H9 (cell line): ENCODE data around the gene LPCAT1. TPM values are rescaled to one million over a fixed set of nuclear protein-coding genes. Genes with fewer than 3 reads are reported as not detected.

ENCODE experiments used
- DNase-seq: peaks from one replicate; pipeline ENCODE4 v3.0.0-alpha.2; 2017
- H2AFZ ChIP-seq: one replicate; pipeline ENCODE4 v1.6.1; 2013; ENCODE audit warnings: mild to moderate bottlenecking, low read length, control low read depth, moderate library complexity
- H2AK5ac ChIP-seq: 2 replicates; pipeline ENCODE4 v1.6.1; 2013; ENCODE audit warnings: low read length, control low read depth, mixed read lengths; ENCODE audit not compliant: insufficient read length
- H2BK120ac ChIP-seq: one replicate; pipeline ENCODE4 v1.6.1; 2013; ENCODE audit warnings: low read depth, mild to moderate bottlenecking, low read length, control low read depth, inconsistent platforms; ENCODE audit not compliant: poor library complexity, severe bottlenecking
- H2BK12ac ChIP-seq: 2 replicates; pipeline ENCODE4 v1.6.1; 2013; ENCODE audit warnings: low read length, control low read depth, mixed read lengths, low read depth; ENCODE audit not compliant: insufficient read length
- H2BK15ac ChIP-seq: 2 replicates; pipeline ENCODE4 v1.6.1; 2013; ENCODE audit warnings: low read depth, low read length, control low read depth
- H2BK20ac ChIP-seq: one replicate; pipeline ENCODE4 v1.6.1; 2013; ENCODE audit warnings: low read depth, mild to moderate bottlenecking, low read length, control low read depth, inconsistent platforms; ENCODE audit not compliant: poor library complexity, severe bottlenecking
- H2BK5ac ChIP-seq: 2 replicates; pipeline ENCODE4 v1.6.1; 2013; ENCODE audit warnings: low read length, control low read depth, mixed read lengths; ENCODE audit not compliant: insufficient read length
- H3K14ac ChIP-seq: 2 replicates; pipeline ENCODE4 v1.6.1; 2013; ENCODE audit warnings: low read length, control low read depth; ENCODE audit not compliant: insufficient read depth
- H3K18ac ChIP-seq: 2 replicates; pipeline ENCODE4 v1.6.1; 2013; ENCODE audit warnings: low read depth, mild to moderate bottlenecking, mixed read lengths, low read length, control low read depth; ENCODE audit not compliant: insufficient read length
- H3K23ac ChIP-seq: 2 replicates; pipeline ENCODE4 v1.6.1; 2013; ENCODE audit warnings: low read length, control low read depth, mixed read lengths, low read depth; ENCODE audit not compliant: insufficient read length
- H3K23me2 ChIP-seq: 2 replicates; pipeline ENCODE4 v1.6.1; 2013; ENCODE audit warnings: low read depth, mild to moderate bottlenecking, mixed read lengths, low read length, control low read depth; ENCODE audit not compliant: insufficient read length, poor library complexity, severe bottlenecking
- H3K27ac ChIP-seq: 2 replicates; pipeline ENCODE4 v1.5.1; 2013; ENCODE audit warnings: low read length, control low read depth, mixed read lengths, low read depth; ENCODE audit not compliant: insufficient read length
- H3K27me3 ChIP-seq: 2 replicates; pipeline ENCODE4 v1.6.1; 2013; ENCODE audit warnings: low read length, control low read depth, inconsistent platforms; ENCODE audit not compliant: insufficient read depth
- H3K4ac ChIP-seq: 2 replicates; pipeline ENCODE4 v1.6.1; 2013; ENCODE audit warnings: low read depth, mild to moderate bottlenecking, control low read depth, inconsistent platforms, low read length, moderate library complexity
- H3K4me1 ChIP-seq: 2 replicates; pipeline ENCODE4 v1.6.1; 2013; ENCODE audit warnings: low read length, control low read depth, inconsistent platforms; ENCODE audit not compliant: insufficient read depth
- H3K4me2 ChIP-seq: 2 replicates; pipeline ENCODE4 v1.6.1; 2013; ENCODE audit warnings: low read length, control low read depth, mixed read lengths; ENCODE audit not compliant: insufficient read length, insufficient read depth
- H3K56ac ChIP-seq: 2 replicates; pipeline ENCODE4 v1.6.1; 2013; ENCODE audit warnings: low read depth, mild to moderate bottlenecking, mixed read lengths, low read length, control low read depth; ENCODE audit not compliant: insufficient read length
- H3K79me1 ChIP-seq: 2 replicates; pipeline ENCODE4 v1.6.1; 2013; ENCODE audit warnings: low read depth, mild to moderate bottlenecking, moderate library complexity, low read length, control low read depth, inconsistent platforms; ENCODE audit not compliant: insufficient read depth, poor library complexity, severe bottlenecking
- H3K79me2 ChIP-seq: 2 replicates; pipeline ENCODE4 v1.6.1; 2013; ENCODE audit warnings: low read length, control low read depth, inconsistent platforms; ENCODE audit not compliant: insufficient read depth
- H3K9ac ChIP-seq: 2 replicates; pipeline ENCODE4 v1.6.1; 2013; ENCODE audit warnings: low read length, control low read depth, mixed read lengths; ENCODE audit not compliant: insufficient read length; ENCODE audit errors: extremely low read depth
- H3K9me3 ChIP-seq: one replicate; pipeline ENCODE4 v1.6.1; 2013; ENCODE audit warnings: low read depth, low read length, inconsistent platforms; ENCODE audit not compliant: control insufficient read depth
- H3T11ph ChIP-seq: one replicate; pipeline ENCODE4 v1.6.1; 2013; ENCODE audit warnings: mild to moderate bottlenecking, low read length, control low read depth, inconsistent platforms
- H4K20me1 ChIP-seq: one replicate; pipeline ENCODE4 v1.6.1; 2013; ENCODE audit not compliant: control insufficient read depth, insufficient read length, insufficient read depth
- H4K5ac ChIP-seq: 2 replicates; pipeline ENCODE4 v1.6.1; 2013; ENCODE audit warnings: low read depth, mild to moderate bottlenecking, mixed read lengths, low read length, control low read depth; ENCODE audit not compliant: insufficient read length
- H4K8ac ChIP-seq: replicated peaks from 2 replicates; pipeline ENCODE4 v1.6.1; 2013; ENCODE audit warnings: low read length, control low read depth, mixed read lengths, low read depth; ENCODE audit not compliant: insufficient read length
- H4K91ac ChIP-seq: 2 replicates; pipeline ENCODE4 v1.6.1; 2013; ENCODE audit warnings: low read depth, mild to moderate bottlenecking, moderate library complexity, mixed read lengths, low read length, control low read depth; ENCODE audit not compliant: insufficient read length
- H3K27ac Mint-ChIP-seq, 3 experiments: 2 replicates in 2 of 3; 3 replicates in 1 of 3; pipeline ENCODE4 v1.8.0; 2020 to 2021; ENCODE audit warnings: mixed read lengths in 3 of 3, mild to moderate bottlenecking in 1 of 3, moderate library complexity in 1 of 3
- H3K27me3 Mint-ChIP-seq: 2 replicates; pipeline ENCODE4 v1.8.0; 2021; ENCODE audit warnings: low read depth, mild to moderate bottlenecking, moderate library complexity, mixed read lengths
- H3K36me3 Mint-ChIP-seq, 3 experiments: 2 replicates in 2 of 3; 3 replicates in 1 of 3; pipeline ENCODE4 v1.8.0; 2020 to 2021; ENCODE audit warnings: low read depth in 3 of 3, mixed read lengths in 3 of 3; ENCODE audit not compliant: insufficient read depth in 1 of 3
- H3K4me1 Mint-ChIP-seq, 2 experiments: 2 replicates each; pipeline ENCODE4 v1.8.0; 2020; ENCODE audit warnings: mixed read lengths in 2 of 2
- H3K4me3 Mint-ChIP-seq, 2 experiments: 2 replicates in 1 of 2; 3 replicates in 1 of 2; pipeline ENCODE4 v1.8.0; 2020 to 2021; ENCODE audit warnings: mild to moderate bottlenecking in 2 of 2, mixed read lengths in 2 of 2, moderate library complexity in 1 of 2
- H3K9me3 Mint-ChIP-seq, 2 experiments: 2 replicates in 1 of 2; 3 replicates in 1 of 2; pipeline ENCODE4 v1.8.0; 2020; ENCODE audit warnings: mild to moderate bottlenecking in 2 of 2, mixed read lengths in 2 of 2, moderate library complexity in 1 of 2
- WGBS: extraction: QIAGEN DNeasy Blood & Tissue Kit; methylation state at CpG from one replicate; pipeline ENCODE4 v1.1.7; 2013; ENCODE audit warnings: missing lambda C conversion rate, low lambda C conversion rate, mixed read lengths; ENCODE audit not compliant: insufficient read length; ENCODE audit errors: extremely low coverage; 5-methylcytosine and 5-hydroxymethylcytosine counted together
- total RNA-seq: library from RNA; stranded (reverse); gene quantifications from 2 replicates; pipeline ENCODE4 v1.2.1, GENCODE V29; 2021
- TF ChIP-seq, protein P1 (sequence below): fragments of 200-600 bp; sonication (generic); conservative IDR thresholded peaks from 3 replicates; pipeline ENCODE4 v1.8.0; 2021; ENCODE audit warnings: antibody characterized with exemption, mild to moderate bottlenecking

Gene LPCAT1
- total RNA-seq, 1 experiment from 2014 or later, result 231 TPM

DNA sequence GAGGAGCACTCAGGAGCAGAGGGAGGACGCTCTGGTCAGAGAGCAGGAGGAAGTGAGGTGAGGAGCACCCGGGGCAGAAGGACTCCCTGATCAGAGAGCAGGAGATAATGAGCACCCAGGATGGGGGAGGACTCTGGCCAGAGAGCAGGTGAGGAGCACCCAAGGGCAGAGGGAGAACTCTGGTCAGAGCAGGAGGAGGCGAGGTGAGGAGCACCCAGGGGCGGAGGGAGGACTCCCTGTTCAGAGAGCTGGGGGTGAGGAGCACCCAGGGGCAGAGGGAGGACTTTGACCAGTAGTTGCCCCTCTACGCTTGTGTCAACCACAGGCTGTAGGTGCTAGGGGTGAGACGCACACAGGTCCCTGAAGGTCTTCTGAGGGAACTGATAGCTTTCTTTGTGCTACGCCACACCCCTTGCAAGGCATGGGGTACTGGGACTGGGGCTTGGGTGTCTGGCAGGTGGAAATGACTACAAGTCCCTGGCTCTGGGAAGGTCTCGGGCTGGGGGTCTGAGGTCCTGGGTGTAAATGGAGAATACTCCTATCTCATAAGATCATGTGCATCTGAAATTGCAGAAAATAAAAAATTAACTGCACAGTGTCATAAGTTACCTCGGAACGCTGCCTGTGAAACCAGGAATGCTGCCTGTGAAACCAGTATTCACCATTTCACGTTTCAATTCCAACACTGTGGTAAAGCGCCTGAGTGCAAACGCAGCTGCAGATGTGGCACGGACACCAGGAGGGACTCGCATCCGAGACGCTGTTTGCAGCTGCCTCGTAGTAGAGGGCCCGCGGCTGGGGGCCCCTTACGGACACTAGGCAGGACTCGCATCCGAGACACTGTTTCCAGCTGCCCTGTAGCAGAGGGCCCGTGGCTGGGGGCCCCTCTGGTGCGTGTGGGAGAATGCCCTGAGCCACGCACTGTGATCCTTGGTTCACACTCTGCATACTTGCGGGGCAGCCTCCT is 51.5 kb downstream of the LPCAT1 start:
- no peak overlapping the region for H3K18ac ChIP-seq
- no peak overlapping the region for H3K23ac ChIP-seq
- H3K23me2 ChIP-seq, result no peaks in the 10 kb centered on the region
- no peak overlapping the region for H2BK120ac ChIP-seq
- no peak overlapping the region for H3T11ph ChIP-seq
- H3K4ac ChIP-seq, result no peak overlapping the region
- H3K36me3 Mint-ChIP-seq, result peaks cover 45 to 94% (median 86%) of the 10 kb centered on the region in 3 experiments
- H3K56ac ChIP-seq, result no peak overlapping the region
- H3K27ac Mint-ChIP-seq, result no peak overlapping the region; a peak in 1 of 7 replicates
- H4K91ac ChIP-seq, result no peak overlapping the region
- H3K27ac ChIP-seq, result no peak overlapping the region
- H3K14ac ChIP-seq, result no peak overlapping the region
- H2AK5ac ChIP-seq, result no peak overlapping the region
- H3K79me1 ChIP-seq, result no peaks in the 10 kb centered on the region
- H2BK20ac ChIP-seq, result no peak overlapping the region
- TF ChIP-seq, protein P1, sequence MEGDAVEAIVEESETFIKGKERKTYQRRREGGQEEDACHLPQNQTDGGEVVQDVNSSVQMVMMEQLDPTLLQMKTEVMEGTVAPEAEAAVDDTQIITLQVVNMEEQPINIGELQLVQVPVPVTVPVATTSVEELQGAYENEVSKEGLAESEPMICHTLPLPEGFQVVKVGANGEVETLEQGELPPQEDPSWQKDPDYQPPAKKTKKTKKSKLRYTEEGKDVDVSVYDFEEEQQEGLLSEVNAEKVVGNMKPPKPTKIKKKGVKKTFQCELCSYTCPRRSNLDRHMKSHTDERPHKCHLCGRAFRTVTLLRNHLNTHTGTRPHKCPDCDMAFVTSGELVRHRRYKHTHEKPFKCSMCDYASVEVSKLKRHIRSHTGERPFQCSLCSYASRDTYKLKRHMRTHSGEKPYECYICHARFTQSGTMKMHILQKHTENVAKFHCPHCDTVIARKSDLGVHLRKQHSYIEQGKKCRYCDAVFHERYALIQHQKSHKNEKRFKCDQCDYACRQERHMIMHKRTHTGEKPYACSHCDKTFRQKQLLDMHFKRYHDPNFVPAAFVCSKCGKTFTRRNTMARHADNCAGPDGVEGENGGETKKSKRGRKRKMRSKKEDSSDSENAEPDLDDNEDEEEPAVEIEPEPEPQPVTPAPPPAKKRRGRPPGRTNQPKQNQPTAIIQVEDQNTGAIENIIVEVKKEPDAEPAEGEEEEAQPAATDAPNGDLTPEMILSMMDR, result no peak
- no peaks in the 10 kb centered on the region for H3K27me3 ChIP-seq
- H3K79me2 ChIP-seq, result no peaks in the 10 kb centered on the region
- H2BK5ac ChIP-seq, result no peak overlapping the region
- no CpG with 5 or more reads among the region's 27 CpGs for WGBS
- H3K9ac ChIP-seq, result no peak overlapping the region
- H4K5ac ChIP-seq, result no peak overlapping the region
- H3K9me3 Mint-ChIP-seq, result no peaks in the 10 kb centered on the region; a peak in 1 of 5 replicates
- H3K4me2 ChIP-seq, result no peak overlapping the region
- H3K4me1 Mint-ChIP-seq, result peaks cover 0 to 5% of the 10 kb centered on the region in 2 experiments; a peak in 1 of 4 replicates
- no peak overlapping the region for H3K4me3 Mint-ChIP-seq
- no peaks in the 10 kb centered on the region for H4K20me1 ChIP-seq
- DNase-seq, result no peak
- no peaks in the 10 kb centered on the region for H3K4me1 ChIP-seq
- no peaks in the 10 kb centered on the region; the same call in 1 of the 2 replicates for H3K27me3 Mint-ChIP-seq
- no peak overlapping the region for H2BK12ac ChIP-seq
- H2AFZ ChIP-seq, result no peak overlapping the region
- no peak overlapping the region for H4K8ac ChIP-seq
- no peak overlapping the region for H2BK15ac ChIP-seq
- no peaks in the 10 kb centered on the region for H3K9me3 ChIP-seq
